Activated B cell treated with CpG ODN at 0.5 μM for 24 hours (primary cell): ENCODE measurements around the gene PSME1. TPM values are rescaled to one million over a fixed set of nuclear protein-coding genes. Genes with fewer than 3 reads are reported as not detected.

Source experiments
- ATAC-seq: fragments of 200-7000 bp; cut with Tn5 transposase; one replicate; pipeline ENCODE4 v1.10.0; 2021; ENCODE audit warnings: low read depth, mild to moderate bottlenecking, moderate library complexity
- CTCF ChIA-PET: fragments of 350-600 bp; sonication (Branson Sonifier 250); formaldehyde crosslinking; loops from one replicate; lab custom pipeline; 2021; ENCODE audit warnings: antibody characterized with exemption; lab: Charles Lee
- POLR2A ChIA-PET: fragments of 350-600 bp; sonication (Branson Sonifier 250); formaldehyde crosslinking; loops from one replicate; lab custom pipeline; 2021; ENCODE audit warnings: antibody characterized with exemption; lab: Charles Lee
- DNase-seq: peaks from one replicate; pipeline ENCODE4 v3.0.0; 2022
- H3K27ac Mint-ChIP-seq: one replicate; pipeline ENCODE4 v1.8.0; 2020; ENCODE audit warnings: mixed read lengths
- H3K27me3 Mint-ChIP-seq: one replicate; pipeline ENCODE4 v1.8.0; 2021; ENCODE audit warnings: mixed read lengths
- H3K36me3 Mint-ChIP-seq: one replicate; pipeline ENCODE4 v1.8.0; 2021; ENCODE audit warnings: low read depth, mixed read lengths
- H3K4me1 Mint-ChIP-seq: one replicate; pipeline ENCODE4 v1.8.0; 2021; ENCODE audit warnings: mixed read lengths
- H3K4me3 Mint-ChIP-seq: one replicate; pipeline ENCODE4 v1.8.0; 2020; ENCODE audit warnings: mild to moderate bottlenecking, mixed read lengths
- H3K9me3 Mint-ChIP-seq: one replicate; pipeline ENCODE4 v1.8.0; 2020; ENCODE audit warnings: mixed read lengths
- CTCF ChIP-seq: fragments of 200-600 bp; IDR thresholded peaks from one replicate; pipeline ENCODE4 v1.8.0; 2022; ENCODE audit warnings: antibody characterized with exemption, mild to moderate bottlenecking
- intact Hi-C: fragments of 100-400 bp; cut with micrococcal nuclease; formaldehyde crosslinking; loops from one replicate; pipeline ENCODE4 v1.15.1; 2024
- total RNA-seq: library from RNA; stranded (reverse); gene quantifications from 2 replicates; pipeline ENCODE4 v1.2.3, GENCODE V29; 2022

PSME1 gene
- total RNA-seq, 1 donor from 2014 or later = 406 TPM

- ATAC-seq = no peak
Measured at GRCh38 chr14:24121210-24121609, 14.8 kb upstream of the PSME1 start.

GRCh38 chr14:24122416-24122815 lies 13.6 kb upstream of the PSME1 start:
- no peak for TF ChIP-seq CTCF
- peaks cover 32% of the 10 kb centered on the region for H3K4me1 Mint-ChIP-seq
- H3K4me3 Mint-ChIP-seq = no peak overlapping the region
- intact Hi-C loops = no loop called here
- ATAC-seq = peak; percentile 39
- peaks cover 65% of the 10 kb centered on the region for H3K36me3 Mint-ChIP-seq
- H3K9me3 Mint-ChIP-seq = no peaks in the 10 kb centered on the region
- H3K27ac Mint-ChIP-seq = no peak overlapping the region
- ChIA-PET POLR2A (interaction anchor here (0.6 to 4.1 kb wide), 9 partner anchors 8 to 123 kb away, joined by 3 to 46 read pairs (median 10); partner anchors contain the start of genes DCAF11, IRF9, NRL and PCK2), CTCF (interaction anchor here (1.6 kb wide), 1 partner anchor 14 kb away, joined by 8 read pairs; no protein-coding TSS in a partner anchor)
- H3K27me3 Mint-ChIP-seq = no peaks in the 10 kb centered on the region
- no peak for DNase-seq

More at GRCh38 chr14:24121210-24121609, 14.8 kb upstream of the PSME1 start:
- intact Hi-C loops = no loop called here
- Mint-ChIP-seq H3K27ac (no peak overlapping the region), H3K4me1 (peaks cover 33% of the 10 kb centered on the region), H3K36me3 (peaks cover 74% of the 10 kb centered on the region), H3K9me3 (no peaks in the 10 kb centered on the region), H3K4me3 (no peak overlapping the region), H3K27me3 (no peaks in the 10 kb centered on the region)
- POLR2A ChIA-PET = interaction anchor here (2.5 kb wide), 2 partner anchors 14 to 27 kb away, joined by 12 to 14 read pairs; partner anchors contain the start of genes PCK2 and PSME1
- no peak for DNase-seq
- CTCF ChIA-PET = interaction anchor here (0.8 kb wide), 1 partner anchor 40 kb away, joined by 3 read pairs; the partner anchor contains the start of gene IRF9
- no peak for TF ChIP-seq CTCF

- peak overlapping the region; percentile 93 for H3K27ac Mint-ChIP-seq
- H3K4me1 Mint-ChIP-seq = peaks cover 35% of the 10 kb centered on the region
- peaks cover 60% of the 10 kb centered on the region for H3K36me3 Mint-ChIP-seq
- no peak for TF ChIP-seq CTCF
- no peaks in the 10 kb centered on the region for H3K27me3 Mint-ChIP-seq
- intact Hi-C loops = loop anchor here (1.0 kb wide), 2 partner anchors 8 to 12 kb away; no protein-coding TSS in a partner anchor
- no peak for ATAC-seq
- no peak for DNase-seq
- ChIA-PET CTCF (interaction anchor here (1.6 to 1.7 kb wide), 2 partner anchors 13 to 14 kb away, joined by 4 to 8 read pairs; partner anchors contain the start of gene PSME1), POLR2A (interaction anchor here (0.6 to 4.1 kb wide), 6 partner anchors 8 to 51 kb away, joined by 3 to 46 read pairs (median 13); partner anchors contain the start of genes DCAF11, IRF9, NRL and PCK2)
- no peak overlapping the region for H3K4me3 Mint-ChIP-seq
- H3K9me3 Mint-ChIP-seq = no peaks in the 10 kb centered on the region
Measured at GRCh38 chr14:24122898-24123297, 13.1 kb upstream of the PSME1 start.

GRCh38 chr14:24123424-24124417 lies 12.3 kb upstream of the PSME1 start:
- DNase-seq (no peak), ATAC-seq (peak; percentile 83)
- Mint-ChIP-seq H3K9me3 (no peaks in the 10 kb centered on the region), H3K4me3 (peak overlapping the region; percentile 52), H3K27ac (peak overlapping the region; percentile 93), H3K27me3 (no peaks in the 10 kb centered on the region), H3K36me3 (peaks cover 52% of the 10 kb centered on the region), H3K4me1 (peaks cover 38% of the 10 kb centered on the region)
- ChIA-PET POLR2A (interaction anchor here (1.0 to 4.1 kb wide), 10 partner anchors 9 to 119 kb away, joined by 3 to 46 read pairs (median 10); partner anchors contain the start of genes DCAF11, EMC9, IRF9 and NRL), CTCF (interaction anchor here (1.3 to 1.7 kb wide), 3 partner anchors 10 to 15 kb away, joined by 4 to 8 read pairs (median 5); partner anchors contain the start of gene PSME1)
- intact Hi-C loops = loop anchor here (1.0 kb wide), 2 partner anchors 8 to 12 kb away; no protein-coding TSS in a partner anchor
- no peak for TF ChIP-seq CTCF
